ENCODE data around the gene MPND. TPM values are rescaled to one million over a fixed set of nuclear protein-coding genes. Genes with fewer than 3 reads are reported as not detected.
A peak's percentile ranks its signal among the peaks of the same experiment; 100 is the strongest.
"Not testable (repeated sequence)": the region's sequence is repeated elsewhere in the genome, so short reads cannot be mapped to it uniquely, and the experiment has no call there.

Gene MPND
- polyA plus RNA-seq, 1 donor = 16.5 TPM

GRCh38 chr19:4328991-4329681 is 14.2 kb upstream of the MPND start:
- Histone ChIP-seq H3K27ac (ENCODE audit: low read length) (peak overlapping the region; percentile 65), H3K4me3 (ENCODE audit: low read length) (peak overlapping the region; percentile 81), H3K4me1 (ENCODE audit: control insufficient read depth, insufficient read depth, low read length) (peaks cover 20% of the 10 kb centered on the region), H3K27me3 (ENCODE audit: control insufficient read depth, insufficient read depth, low read length) (peaks cover 10% of the 10 kb centered on the region), H3K9me3 (ENCODE audit: control insufficient read depth, low read depth, low read length) (peaks cover 14% of the 10 kb centered on the region)
- no CpG with 5 or more reads among the region's 35 CpGs for WGBS (ENCODE audit: insufficient coverage, low lambda C conversion rate)
- H3K36me3 ChIP-seq (ENCODE audit: control insufficient read depth, insufficient read depth, low read length) = not testable (repeated sequence)
- peak in 1 of 2 donors; percentile 45 for DNase-seq

- H3K4me3 ChIP-seq (ENCODE audit: low read length) = no peak overlapping the region
- peaks cover 20% of the 10 kb centered on the region for H3K4me1 ChIP-seq (ENCODE audit: control insufficient read depth, insufficient read depth, low read length)
- DNase-seq = no peak
- peaks cover 10% of the 10 kb centered on the region for H3K27me3 ChIP-seq (ENCODE audit: control insufficient read depth, insufficient read depth, low read length)
- H3K27ac ChIP-seq (ENCODE audit: low read length) = no peak overlapping the region
- H3K9me3 ChIP-seq (ENCODE audit: control insufficient read depth, low read depth, low read length) = peaks cover 21% of the 10 kb centered on the region
- H3K36me3 ChIP-seq (ENCODE audit: control insufficient read depth, insufficient read depth, low read length) = peaks cover 3% of the 10 kb centered on the region
- WGBS (ENCODE audit: insufficient coverage, low lambda C conversion rate) = no CpG with 5 or more reads among the region's 19 CpGs
These were observed 13.5 kb upstream of the MPND start for GRCh38 chr19:4329858-4330257.

GRCh38 chr19:4334929-4335570 is 8.3 kb upstream of the MPND start:
- Histone ChIP-seq H3K27me3 (ENCODE audit: control insufficient read depth, insufficient read depth, low read length) (no peaks in the 10 kb centered on the region), H3K36me3 (ENCODE audit: control insufficient read depth, insufficient read depth, low read length) (peaks cover 5% of the 10 kb centered on the region), H3K4me3 (ENCODE audit: low read length) (no peak overlapping the region), H3K4me1 (ENCODE audit: control insufficient read depth, insufficient read depth, low read length) (peaks cover 11% of the 10 kb centered on the region), H3K9me3 (ENCODE audit: control insufficient read depth, low read depth, low read length) (peaks cover 7% of the 10 kb centered on the region), H3K27ac (ENCODE audit: low read length) (no peak overlapping the region)
- no peak for DNase-seq
- 95% methylated on average over 4 of the region's 7 CpGs for WGBS (ENCODE audit: insufficient coverage, low lambda C conversion rate)

- Histone ChIP-seq H3K4me3 (ENCODE audit: low read length) (peak overlapping the region; percentile 57), H3K27me3 (ENCODE audit: control insufficient read depth, insufficient read depth, low read length) (no peaks in the 10 kb centered on the region), H3K9me3 (ENCODE audit: control insufficient read depth, low read depth, low read length) (peaks cover 7% of the 10 kb centered on the region), H3K36me3 (ENCODE audit: control insufficient read depth, insufficient read depth, low read length) (peaks cover 5% of the 10 kb centered on the region), H3K27ac (ENCODE audit: low read length) (peak overlapping the region; percentile 98), H3K4me1 (ENCODE audit: control insufficient read depth, insufficient read depth, low read length) (peaks cover 24% of the 10 kb centered on the region)
- 0% methylated on average over 4 of the region's 14 CpGs for WGBS (ENCODE audit: insufficient coverage, low lambda C conversion rate)
- peak; percentile 88 to 97 for DNase-seq
These were observed 5.4 kb upstream of the MPND start for GRCh38 chr19:4337906-4338440.

- WGBS (ENCODE audit: insufficient coverage, low lambda C conversion rate) = no CpG with 5 or more reads among the region's 27 CpGs
- H3K9me3 ChIP-seq (ENCODE audit: control insufficient read depth, low read depth, low read length) = peaks cover 7% of the 10 kb centered on the region
- DNase-seq = peak; percentile 89 to 93
- peak within 1 kb of the TSS; percentile 98 for H3K27ac ChIP-seq (ENCODE audit: low read length)
- H3K4me1 ChIP-seq (ENCODE audit: control insufficient read depth, insufficient read depth, low read length) = peaks cover 24% of the 10 kb centered on the region
- peaks cover 2% of the 10 kb centered on the region for H3K36me3 ChIP-seq (ENCODE audit: control insufficient read depth, insufficient read depth, low read length)
- peak within 1 kb of the TSS; percentile 57 for H3K4me3 ChIP-seq (ENCODE audit: low read length)
- no peaks in the 10 kb centered on the region for H3K27me3 ChIP-seq (ENCODE audit: control insufficient read depth, insufficient read depth, low read length)
These were observed 4.7 kb upstream of the MPND start, which contains the start of gene STAP2 for GRCh38 chr19:4338441-4339355. TSS of gene STAP2 (minus strand) at chr19:4338827. CDS start at chr19:4338753, 74 bp downstream.

GRCh38 chr19:4342314-4342614 is 1.1 kb upstream of the MPND start:
- Histone ChIP-seq H3K27ac (ENCODE audit: low read length) (peak overlapping the region; percentile 93), H3K4me3 (ENCODE audit: low read length) (peak overlapping the region; percentile 50), H3K27me3 (ENCODE audit: control insufficient read depth, insufficient read depth, low read length) (no peaks in the 10 kb centered on the region), H3K9me3 (ENCODE audit: control insufficient read depth, low read depth, low read length) (no peaks in the 10 kb centered on the region), H3K4me1 (ENCODE audit: control insufficient read depth, insufficient read depth, low read length) (peaks cover 27% of the 10 kb centered on the region), H3K36me3 (ENCODE audit: control insufficient read depth, insufficient read depth, low read length) (peaks cover 6% of the 10 kb centered on the region)
- no peak for DNase-seq
- no CpG with 5 or more reads among the region's 10 CpGs for WGBS (ENCODE audit: insufficient coverage, low lambda C conversion rate)

GRCh38 chr19:4342615-4343369 is 570 bp upstream of the MPND start:
- Histone ChIP-seq H3K9me3 (ENCODE audit: control insufficient read depth, low read depth, low read length) (no peaks in the 10 kb centered on the region), H3K36me3 (ENCODE audit: control insufficient read depth, insufficient read depth, low read length) (peaks cover 6% of the 10 kb centered on the region), H3K27ac (ENCODE audit: low read length) (peak overlapping the region; percentile 94), H3K4me1 (ENCODE audit: control insufficient read depth, insufficient read depth, low read length) (peaks cover 25% of the 10 kb centered on the region), H3K27me3 (ENCODE audit: control insufficient read depth, insufficient read depth, low read length) (no peaks in the 10 kb centered on the region), H3K4me3 (ENCODE audit: low read length) (peak overlapping the region; percentile 60)
- peak; percentile 100 for DNase-seq
- no CpG with 5 or more reads among the region's 39 CpGs for WGBS (ENCODE audit: insufficient coverage, low lambda C conversion rate)

GRCh38 chr19:4345342-4346019 is 2.1 kb downstream of the MPND start:
- peaks cover 16% of the 10 kb centered on the region for H3K4me1 ChIP-seq (ENCODE audit: control insufficient read depth, insufficient read depth, low read length)
- H3K9me3 ChIP-seq (ENCODE audit: control insufficient read depth, low read depth, low read length) = no peaks in the 10 kb centered on the region
- no peaks in the 10 kb centered on the region for H3K27me3 ChIP-seq (ENCODE audit: control insufficient read depth, insufficient read depth, low read length)
- no peak for DNase-seq
- H3K4me3 ChIP-seq (ENCODE audit: low read length) = no peak overlapping the region
- peaks cover 6% of the 10 kb centered on the region for H3K36me3 ChIP-seq (ENCODE audit: control insufficient read depth, insufficient read depth, low read length)
- no CpG with 5 or more reads among the region's 15 CpGs for WGBS (ENCODE audit: insufficient coverage, low lambda C conversion rate)
- no peak overlapping the region for H3K27ac ChIP-seq (ENCODE audit: low read length)

- no peak overlapping the region for H3K27ac ChIP-seq (ENCODE audit: low read length)
- peaks cover 15% of the 10 kb centered on the region for H3K4me1 ChIP-seq (ENCODE audit: control insufficient read depth, insufficient read depth, low read length)
- no peak overlapping the region for H3K4me3 ChIP-seq (ENCODE audit: low read length)
- H3K27me3 ChIP-seq (ENCODE audit: control insufficient read depth, insufficient read depth, low read length) = no peaks in the 10 kb centered on the region
- peaks cover 6% of the 10 kb centered on the region for H3K36me3 ChIP-seq (ENCODE audit: control insufficient read depth, insufficient read depth, low read length)
- 100% methylated on average over 1 of the region's 6 CpGs for WGBS (ENCODE audit: insufficient coverage, low lambda C conversion rate)
- H3K9me3 ChIP-seq (ENCODE audit: control insufficient read depth, low read depth, low read length) = no peaks in the 10 kb centered on the region
- DNase-seq = no peak
These were observed 2.6 kb downstream of the MPND start for GRCh38 chr19:4346020-4346383.
